Omental fat pad (tissue), 4 donors: ENCODE results near the gene CHERP. TPM values are rescaled to one million over a fixed set of nuclear protein-coding genes. Genes with fewer than 3 reads are reported as not detected.

Experiments
- ATAC-seq: fragments of 150-250 bp; one replicate; pipeline ENCODE4 v1.9.1; 2016; ENCODE audit warnings: mild to moderate bottlenecking, moderate library complexity; ENCODE audit not compliant: low FRiP score
- DNase-seq: peaks from one replicate; pipeline ENCODE4 v3.0.0-alpha.2; 2019; ENCODE audit warnings: low spot score
- total RNA-seq, 4 donors: library from RNA; depleted of rRNA; stranded (reverse); fragments of >200 nt; gene quantifications; one replicate each; pipeline ENCODE4 v1.1.0, GENCODE V29; 2016
- TF ChIP-seq, protein P1 (sequence below), 3 donors: fragments of 450-650 bp; IDR thresholded peaks; one replicate each; pipeline ENCODE4 v1.5.1; 2016 to 2017; ENCODE audit warnings: antibody characterized with exemption in 3 of 3, mild to moderate bottlenecking in 3 of 3, moderate library complexity in 2 of 3

Gene CHERP
- total RNA-seq, 4 donors from 2014 or later: 5.9 to 25.1 (median 10.8) TPM

DNA sequence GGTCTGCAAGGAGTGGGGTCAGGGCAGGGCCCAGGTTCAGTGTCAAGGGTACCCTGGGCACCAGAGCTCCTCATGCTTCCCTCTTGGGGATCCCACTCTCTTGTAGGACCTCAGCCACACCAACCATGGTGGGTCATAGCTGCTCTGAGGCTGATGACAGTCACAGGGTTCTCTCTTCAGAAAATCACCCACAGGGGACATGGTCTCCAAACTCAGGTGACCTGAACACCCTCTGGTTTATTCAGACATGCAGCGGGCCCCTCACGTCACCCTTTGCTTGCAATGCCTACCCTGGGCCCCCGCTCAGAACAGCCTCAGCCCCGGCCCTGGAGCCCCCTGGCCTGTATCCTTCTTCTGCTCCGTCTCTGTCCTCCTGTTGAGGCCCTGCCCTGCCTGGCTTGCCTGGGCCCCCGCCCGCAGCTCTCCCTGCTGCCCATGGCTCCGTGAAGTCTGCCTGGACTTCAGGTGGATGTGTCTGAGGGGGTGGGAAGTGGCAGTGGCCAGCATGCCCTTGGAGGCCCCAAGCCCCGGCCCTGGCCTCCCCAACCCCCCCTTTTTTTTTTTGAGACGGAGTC, 20.4 kb downstream of the CHERP start:
- no peak for DNase-seq
- no peak for ATAC-seq
- TF ChIP-seq, protein P1, sequence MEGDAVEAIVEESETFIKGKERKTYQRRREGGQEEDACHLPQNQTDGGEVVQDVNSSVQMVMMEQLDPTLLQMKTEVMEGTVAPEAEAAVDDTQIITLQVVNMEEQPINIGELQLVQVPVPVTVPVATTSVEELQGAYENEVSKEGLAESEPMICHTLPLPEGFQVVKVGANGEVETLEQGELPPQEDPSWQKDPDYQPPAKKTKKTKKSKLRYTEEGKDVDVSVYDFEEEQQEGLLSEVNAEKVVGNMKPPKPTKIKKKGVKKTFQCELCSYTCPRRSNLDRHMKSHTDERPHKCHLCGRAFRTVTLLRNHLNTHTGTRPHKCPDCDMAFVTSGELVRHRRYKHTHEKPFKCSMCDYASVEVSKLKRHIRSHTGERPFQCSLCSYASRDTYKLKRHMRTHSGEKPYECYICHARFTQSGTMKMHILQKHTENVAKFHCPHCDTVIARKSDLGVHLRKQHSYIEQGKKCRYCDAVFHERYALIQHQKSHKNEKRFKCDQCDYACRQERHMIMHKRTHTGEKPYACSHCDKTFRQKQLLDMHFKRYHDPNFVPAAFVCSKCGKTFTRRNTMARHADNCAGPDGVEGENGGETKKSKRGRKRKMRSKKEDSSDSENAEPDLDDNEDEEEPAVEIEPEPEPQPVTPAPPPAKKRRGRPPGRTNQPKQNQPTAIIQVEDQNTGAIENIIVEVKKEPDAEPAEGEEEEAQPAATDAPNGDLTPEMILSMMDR (IDR thresholded peaks at IDR 0.05): no peak

DNA sequence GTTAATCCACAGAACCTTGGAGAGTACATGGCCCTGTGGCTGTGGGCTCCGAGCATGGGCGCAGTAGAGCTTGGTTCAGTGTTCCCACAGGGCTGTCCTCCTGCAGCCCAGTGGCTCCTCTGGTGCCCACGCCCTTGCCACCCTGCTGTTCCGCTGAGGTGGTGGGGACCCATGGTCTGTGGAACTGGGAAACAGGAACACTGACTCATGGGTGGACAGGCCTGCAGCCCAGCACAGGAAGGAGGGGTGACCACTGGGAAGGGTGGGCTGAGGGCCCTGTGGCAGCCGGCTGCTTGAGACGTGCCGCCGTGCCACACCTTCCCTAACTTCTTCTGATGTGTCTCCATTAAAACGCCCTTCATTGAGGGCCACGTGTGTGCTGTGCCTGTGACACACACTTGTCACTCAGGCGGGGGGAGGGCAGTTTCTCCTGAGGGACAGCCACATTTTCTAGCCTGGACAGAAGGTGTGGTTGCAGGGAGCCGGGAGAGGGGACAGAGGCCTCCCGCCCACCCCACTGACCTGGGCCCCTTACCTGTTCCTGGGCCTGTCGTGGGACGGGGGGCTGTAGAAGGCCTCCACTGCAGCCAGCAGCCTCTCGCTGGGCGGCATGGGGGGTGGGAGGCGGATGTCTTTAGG, 21.1 kb downstream of the CHERP start:
- DNase-seq (no peak), ATAC-seq (no peak)
- TF ChIP-seq, protein P1 (IDR thresholded peaks at IDR 0.05): no peak

DNA sequence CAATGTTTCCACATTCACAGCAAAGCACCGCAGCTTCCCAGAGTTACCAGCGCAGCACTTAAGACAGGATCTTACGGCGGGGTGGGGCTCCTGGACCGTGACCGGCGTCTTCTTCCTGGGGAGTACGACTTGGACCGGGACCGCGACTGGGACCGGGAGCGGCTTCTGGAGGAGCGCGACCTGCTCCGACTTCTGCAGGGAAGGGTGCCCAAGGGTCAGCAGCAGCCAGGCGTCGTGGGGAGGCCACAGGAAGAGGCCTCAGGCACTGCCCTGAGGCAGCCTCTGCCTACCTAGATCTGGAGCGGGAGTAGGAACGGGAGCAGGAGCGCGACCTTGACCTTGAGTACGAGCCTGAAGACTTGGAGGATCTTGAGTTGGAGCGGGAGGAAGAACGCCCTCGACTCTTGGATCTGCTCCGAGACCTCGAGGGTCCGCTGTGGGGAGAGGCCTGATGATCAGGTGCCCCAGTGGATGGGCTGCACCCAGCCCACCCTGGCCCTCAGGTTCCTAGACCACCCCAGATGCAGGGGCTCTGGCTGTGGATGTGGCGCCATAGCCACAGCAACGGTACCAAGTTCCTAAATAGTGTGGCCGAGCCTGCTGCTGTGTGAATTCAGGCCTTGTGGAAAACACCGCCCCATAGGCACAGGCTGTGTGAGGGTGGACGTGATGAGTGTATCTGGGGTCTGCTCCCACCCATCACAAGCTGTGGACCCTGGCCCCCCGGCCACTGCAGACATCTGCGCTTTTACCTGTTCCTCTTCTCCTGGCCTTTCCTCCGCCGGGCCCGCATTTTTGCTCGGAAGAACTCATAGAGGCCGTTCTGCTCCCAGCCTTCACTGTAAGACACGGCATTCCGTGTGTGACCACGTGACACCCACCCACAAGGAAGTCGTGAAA, 21.9 kb downstream of the CHERP start:
- TF ChIP-seq, protein P1 (IDR thresholded peaks at IDR 0.05): no peak
- DNase-seq (no peak), ATAC-seq (no peak)

DNA sequence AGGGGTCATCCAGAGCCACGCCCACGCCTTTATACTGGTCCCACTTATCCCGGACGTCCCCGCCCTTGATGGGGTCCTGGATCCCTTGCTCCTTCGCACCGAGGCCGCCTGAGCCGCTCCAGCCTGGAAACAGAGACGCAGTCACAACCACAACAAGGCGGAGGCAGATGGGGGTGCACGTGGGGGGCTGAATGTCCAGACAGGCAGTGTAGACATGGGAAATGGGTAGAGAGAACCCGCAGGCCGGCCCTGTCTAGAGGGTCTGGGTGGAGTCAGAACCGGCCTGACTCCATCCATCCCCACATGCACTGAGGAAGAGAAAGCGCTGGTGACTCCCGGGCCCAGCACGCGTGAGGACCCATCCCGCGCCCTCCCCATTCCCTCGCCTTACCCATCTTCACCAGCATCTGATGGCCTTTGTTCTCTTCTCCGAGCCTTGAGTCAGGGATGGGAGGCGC, 23.0 kb downstream of the CHERP start:
- DNase-seq: no peak
- ATAC-seq: no peak
- TF ChIP-seq, protein P1 (IDR thresholded peaks at IDR 0.05): no peak

DNA sequence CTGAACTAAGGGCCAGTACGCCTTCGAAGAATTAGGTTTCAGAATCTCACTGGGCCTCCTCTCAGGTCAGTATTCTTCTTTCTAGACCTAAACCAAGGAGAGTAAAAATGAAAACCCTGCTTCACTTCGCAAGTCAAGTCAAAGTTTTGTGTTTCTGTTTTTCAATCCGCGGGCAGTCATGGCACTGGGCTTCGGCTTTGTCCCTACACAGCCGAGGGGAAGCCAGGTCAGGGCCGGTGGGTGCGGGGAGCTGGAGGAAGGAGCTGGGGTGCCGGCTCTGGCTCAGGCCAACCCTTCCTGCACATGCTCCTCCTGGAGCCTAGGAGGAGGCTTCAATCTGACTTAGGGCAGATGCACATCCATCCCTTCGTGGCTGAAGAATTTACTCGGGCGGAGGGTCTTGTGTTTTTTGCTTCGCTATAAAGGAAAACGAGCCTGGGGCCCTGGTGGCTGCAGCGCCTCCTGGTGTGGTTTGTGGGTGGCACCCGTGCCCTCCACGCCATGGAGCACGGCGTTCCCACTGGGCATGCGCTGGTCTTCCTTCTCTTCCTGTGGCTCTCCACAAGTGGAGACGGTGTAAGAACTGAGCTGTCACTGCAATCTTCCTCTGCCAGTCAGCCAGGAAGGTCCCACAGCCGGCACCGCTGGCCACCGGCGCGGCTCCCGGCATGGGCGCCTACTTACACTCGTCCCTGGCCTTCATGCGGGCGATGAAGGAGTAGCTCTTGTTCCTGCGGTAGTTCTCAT, 23.6 kb downstream of the CHERP start:
- TF ChIP-seq, protein P1 (IDR thresholded peaks at IDR 0.05): no peak
- ATAC-seq: no peak
- no peak for DNase-seq

DNA sequence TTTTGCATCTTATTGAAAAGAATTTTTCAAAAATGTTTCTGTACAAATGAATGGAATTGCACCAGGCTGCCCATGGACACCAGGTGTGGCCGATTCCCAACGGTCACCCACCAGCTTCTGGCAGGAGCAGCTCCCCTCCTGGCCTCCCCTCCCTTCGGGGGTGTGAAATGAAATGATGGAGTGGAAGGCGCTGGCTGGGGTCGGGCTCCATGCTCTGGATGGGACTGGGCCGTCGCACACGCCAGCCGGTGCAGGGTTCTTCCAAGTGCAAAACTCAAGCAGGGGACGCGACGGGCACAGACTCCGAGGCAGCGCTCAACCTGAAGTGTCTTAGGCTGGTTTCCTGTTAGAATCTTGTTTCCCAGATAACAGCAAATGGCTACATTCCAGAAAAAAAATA, 24.2 kb downstream of the CHERP start:
- ATAC-seq (no peak), DNase-seq (no peak)
- TF ChIP-seq, protein P1 (IDR thresholded peaks at IDR 0.05): no peak
